Mesodermal cell (in vitro differentiated cells): ENCODE results near the gene CXCR6.
"Not testable (repeated sequence)": the region's sequence is repeated elsewhere in the genome, so short reads cannot be mapped to it uniquely, and the experiment has no call there.

Experiments used
- H3K27ac ChIP-seq: 2 replicates; pipeline ENCODE4 v1.7.0; 2013; ENCODE audit warnings: mild to moderate bottlenecking, low read depth, low read length, moderate library complexity; ENCODE audit not compliant: severe bottlenecking
- H3K36me3 ChIP-seq: 2 replicates; pipeline ENCODE4 v1.7.1; 2013; ENCODE audit warnings: mild to moderate bottlenecking, low read length, moderate library complexity; ENCODE audit not compliant: control insufficient read depth, insufficient read depth
- H3K4me1 ChIP-seq: one replicate; pipeline ENCODE4 v1.7.1; 2013; ENCODE audit warnings: mild to moderate bottlenecking, low read length; ENCODE audit not compliant: insufficient read depth, control insufficient read depth, poor library complexity, severe bottlenecking
- H3K4me3 ChIP-seq: 2 replicates; pipeline ENCODE4 v1.7.0; 2013; ENCODE audit warnings: low read length, control low read depth, mild to moderate bottlenecking; ENCODE audit not compliant: insufficient read depth, poor library complexity, severe bottlenecking; ENCODE audit errors: extremely low read depth
- H3K9me3 ChIP-seq: 2 replicates; pipeline ENCODE4 v1.7.1; 2013; ENCODE audit warnings: mild to moderate bottlenecking, low read length, moderate library complexity; ENCODE audit not compliant: control insufficient read depth
- WGBS, 2 experiments: methylation state at CpG; one replicate each; pipeline ENCODE4 v1.1.5; 2013; ENCODE audit warnings: missing lambda C conversion rate in 2 of 2; ENCODE audit not compliant: insufficient coverage in 2 of 2; 5-methylcytosine and 5-hydroxymethylcytosine counted together

The CXCR6 gene

DNA sequence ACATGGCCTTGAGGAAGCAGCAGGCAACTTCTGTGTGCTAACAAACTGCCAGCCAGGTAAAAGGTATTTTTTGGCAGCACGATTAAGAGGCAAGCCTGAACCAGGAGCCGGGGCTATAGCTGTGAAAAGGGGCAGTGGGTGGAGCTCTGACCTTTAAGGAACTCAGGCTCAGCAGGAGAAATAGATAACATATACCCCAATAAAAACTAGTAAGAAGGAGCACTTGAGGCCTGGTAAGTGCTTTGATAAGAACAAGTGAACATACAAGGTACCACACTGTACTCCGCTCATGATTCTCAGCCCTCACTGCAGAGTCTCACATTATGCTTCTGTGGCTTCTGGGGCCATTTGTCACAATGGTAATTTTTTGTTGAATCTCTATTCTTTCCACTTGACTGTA, 46.9 kb downstream of the CXCR6 start:
- H3K4me1 ChIP-seq = peaks cover 42% of the 10 kb centered on the region
- 57 to 73% methylated on average over 1 to 3 of the region's 3 CpGs for WGBS, 2 experiments
- no peak overlapping the region for H3K27ac ChIP-seq
- H3K36me3 ChIP-seq = peaks cover 4% of the 10 kb centered on the region
- H3K9me3 ChIP-seq = no peaks in the 10 kb centered on the region
- H3K4me3 ChIP-seq = no peak overlapping the region

DNA sequence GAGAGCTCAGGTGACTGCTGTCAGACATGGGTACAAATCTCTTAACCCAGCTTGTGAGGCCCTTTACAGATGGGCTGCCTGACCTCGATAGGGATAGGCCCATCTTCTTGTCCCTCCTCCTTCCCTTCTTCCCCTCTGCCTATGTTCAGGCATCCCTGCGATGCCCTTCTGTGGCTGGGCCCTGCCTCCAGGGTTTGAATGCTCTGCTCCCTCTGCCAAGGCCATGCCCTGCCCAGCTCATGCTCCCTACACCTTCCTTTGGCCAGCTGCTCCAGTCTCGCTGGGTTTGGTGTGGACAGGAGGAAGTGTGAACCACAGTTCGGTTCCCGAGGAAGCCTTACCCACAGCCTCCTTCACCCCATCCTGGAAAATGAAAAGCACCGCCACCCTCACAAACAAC, 48.1 kb downstream of the CXCR6 start:
- Histone ChIP-seq H3K27ac (no peak overlapping the region), H3K9me3 (no peaks in the 10 kb centered on the region), H3K4me1 (peaks cover 37% of the 10 kb centered on the region), H3K36me3 (peaks cover 4% of the 10 kb centered on the region), H3K4me3 (no peak overlapping the region)
- WGBS, 2 experiments = 100% methylated on average over 2 of the region's 6 CpGs

DNA sequence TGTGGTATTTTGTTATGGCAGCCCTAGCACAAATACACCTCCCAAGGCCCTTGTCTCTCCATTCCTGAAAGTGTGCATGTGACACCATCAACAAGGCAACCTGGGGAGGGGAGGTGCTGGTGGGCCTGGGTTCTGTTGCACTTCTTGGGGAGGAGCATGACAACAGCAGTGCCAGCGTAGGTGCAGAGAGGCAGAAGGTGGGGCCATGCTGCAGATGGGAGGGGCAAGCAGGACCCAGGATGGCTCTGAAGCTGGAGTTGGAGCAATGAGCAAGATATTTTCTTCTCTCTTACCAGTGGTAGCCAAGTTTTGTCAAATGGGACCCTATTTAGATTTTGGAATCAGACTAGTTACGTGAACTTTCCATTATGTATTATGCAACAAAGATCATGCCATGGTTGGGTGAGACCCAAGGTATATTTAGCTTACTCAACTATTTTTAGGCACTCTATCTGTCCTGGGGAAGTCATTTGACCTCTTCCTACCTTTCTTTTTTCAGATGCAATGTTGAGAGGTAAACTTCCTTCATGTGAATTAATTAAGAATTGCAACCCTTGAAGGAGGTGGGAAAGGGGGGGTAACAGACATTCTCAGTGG, 49.0 kb downstream of the CXCR6 start:
- 100% methylated on average over 1 of the region's 2 CpGs for WGBS, 2 experiments
- H3K4me3 ChIP-seq = no peak overlapping the region
- H3K27ac ChIP-seq = no peak overlapping the region
- H3K36me3 ChIP-seq = peaks cover 4% of the 10 kb centered on the region
- no peaks in the 10 kb centered on the region for H3K9me3 ChIP-seq
- H3K4me1 ChIP-seq = peaks cover 28% of the 10 kb centered on the region

- Histone ChIP-seq H3K9me3 (no peaks in the 10 kb centered on the region), H3K4me1 (peaks cover 22% of the 10 kb centered on the region), H3K4me3 (no peak overlapping the region), H3K27ac (no peak overlapping the region), H3K36me3 (peaks cover 4% of the 10 kb centered on the region)
- WGBS, 2 experiments = 51 to 69% methylated on average over 2 of the region's 2 CpGs
These were observed 49.6 kb downstream of the CXCR6 start for GRCh38 chr3:45992821-45993221.

- Histone ChIP-seq H3K36me3 (peaks cover 4% of the 10 kb centered on the region), H3K27ac (no peak overlapping the region), H3K9me3 (no peaks in the 10 kb centered on the region), H3K4me3 (no peak overlapping the region), H3K4me1 (peaks cover 16% of the 10 kb centered on the region)
- WGBS, 2 experiments = 81 to 94% methylated on average over 2 of the region's 3 CpGs
These were observed 50.3 kb downstream of the CXCR6 start for GRCh38 chr3:45993421-45994027.

- WGBS, 2 experiments = 15 to 39% methylated on average over 5 to 6 of the region's 16 CpGs
- Histone ChIP-seq H3K9me3 (no peaks in the 10 kb centered on the region), H3K4me3 (peak overlapping the region; percentile 89), H3K27ac (no peak overlapping the region), H3K36me3 (peaks cover 4% of the 10 kb centered on the region), H3K4me1 (peaks cover 16% of the 10 kb centered on the region)
These were observed 51.4 kb downstream of the CXCR6 start for GRCh38 chr3:45994419-45995235.

DNA sequence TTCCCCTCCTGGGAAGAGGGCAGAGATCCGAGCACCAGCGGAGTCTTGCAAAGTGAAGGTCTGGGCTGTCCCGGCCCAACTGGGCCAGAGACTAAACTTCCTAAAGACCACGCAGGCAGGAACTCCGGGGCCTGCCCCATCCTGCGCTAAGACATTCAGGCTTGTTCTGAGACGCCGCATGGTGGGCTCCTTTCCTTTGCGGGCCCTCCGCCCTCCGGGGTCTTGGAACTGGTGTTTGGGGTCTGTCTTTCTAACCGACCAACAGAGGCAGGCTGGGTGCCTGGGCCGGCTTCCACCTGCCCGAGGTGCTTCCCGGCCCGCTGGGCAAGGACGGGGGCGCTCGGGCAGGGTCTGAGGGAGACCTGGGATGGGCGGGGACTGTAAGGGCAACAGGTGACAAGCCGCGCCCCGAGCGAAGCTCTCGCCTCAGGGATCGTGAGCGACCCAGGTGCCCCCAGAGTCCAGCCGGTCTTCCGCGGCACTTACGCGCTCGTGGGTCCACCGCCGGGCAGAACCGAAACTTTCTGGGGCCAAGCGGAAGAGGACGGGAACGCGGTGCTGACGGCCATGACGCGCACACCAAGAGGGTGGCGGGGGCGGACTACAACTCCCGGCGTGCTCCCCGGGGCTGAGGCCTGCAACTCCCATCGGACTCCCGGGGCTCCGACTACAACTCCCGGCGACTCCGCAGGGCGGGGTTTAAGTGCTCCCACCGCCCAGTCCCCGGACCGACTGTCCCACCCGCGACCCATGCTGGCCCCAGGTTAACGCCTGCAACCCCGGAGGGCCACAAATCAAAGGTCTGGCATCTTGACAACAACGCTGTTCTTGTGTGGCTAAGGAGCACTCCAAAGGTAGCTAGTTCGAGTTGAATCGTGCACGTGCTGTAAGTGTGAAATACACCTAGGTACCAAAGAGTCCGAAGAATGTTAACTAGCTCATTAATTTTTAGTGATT, 52.2 kb downstream of the CXCR6 start, which contains the start of gene FYCO1:
FYCO1 (minus strand) TSS at position 589 of the 957 bp plus-strand sequence. CDS start 10,914 bp downstream, outside the sequence.
- peak within 1 kb of the TSS; percentile 59 for H3K27ac ChIP-seq
- H3K9me3 ChIP-seq = no peaks in the 10 kb centered on the region
- H3K4me1 ChIP-seq = peaks cover 16% of the 10 kb centered on the region
- WGBS, 2 experiments = 2 to 5% methylated on average over 57 to 64 of the region's 67 CpGs
- peak within 1 kb of the TSS; percentile 89 for H3K4me3 ChIP-seq
- H3K36me3 ChIP-seq = peaks cover 4% of the 10 kb centered on the region

GRCh38 chr3:45997499-45997898, 54.2 kb downstream of the CXCR6 start:
- H3K9me3 ChIP-seq, H3K4me3 ChIP-seq, H3K27ac ChIP-seq, H3K36me3 ChIP-seq: not testable (repeated sequence)
- H3K4me1 ChIP-seq = peaks cover 16% of the 10 kb centered on the region
- 78 to 94% methylated on average over 4 to 14 of the region's 19 CpGs for WGBS, 2 experiments

- H3K9me3 ChIP-seq = no peaks in the 10 kb centered on the region
- H3K4me1 ChIP-seq = peaks cover 12% of the 10 kb centered on the region
- WGBS, 2 experiments = no CpG with 5 or more reads among the region's 2 CpGs
- H3K36me3 ChIP-seq = no peaks in the 10 kb centered on the region
- H3K27ac ChIP-seq = no peak overlapping the region
- H3K4me3 ChIP-seq = no peak overlapping the region
These were observed 54.7 kb downstream of the CXCR6 start for GRCh38 chr3:45997942-45998341.
